ENCODE results near the gene OSTM1. TPM values are rescaled to one million over a fixed set of nuclear protein-coding genes. Genes with fewer than 3 reads are reported as not detected.

The OSTM1 gene
- total and polyA plus RNA-seq, 10 donors, result 12.5 to 146 (median 57.0) TPM

GRCh38 chr6:108068618-108069017 is 5.9 kb downstream of the OSTM1 start:
- Histone ChIP-seq H3K4me1 (peaks cover 3 to 44% (median 19%) of the 10 kb centered on the region in 6 donors), H3K27me3 (replicated peaks in 1 of 7) (no peaks in the 10 kb centered on the region), H3K9me3 (no peaks in the 10 kb centered on the region), H3K4me3 (no peak overlapping the region), H3K36me3 (peaks cover 0 to 27% (median 0%) of the 10 kb centered on the region in 6 donors), H3K27ac (no peak overlapping the region)
- intact Hi-C loops (cut with DNase I; ENCODE audit: low total_unique reads), result no loop called here
- DNase-seq, result no peak
- WGBS, 5 donors, result 29 to 47% (median 33%) methylated on average over 2 of the region's 2 CpGs
- TF ChIP-seq CTCF (IDR thresholded peaks at IDR 0.05 in 8 of 11, conservative IDR thresholded peaks at IDR 0.05 in 3 of 11) (no peak), POLR2AphosphoS5 (IDR thresholded peaks at IDR 0.05) (no peak), POLR2A (IDR thresholded peaks at IDR 0.05) (no peak)

- Histone ChIP-seq H3K4me1 (peaks cover 0 to 40% (median 14%) of the 10 kb centered on the region in 6 donors), H3K36me3 (peaks cover 0 to 31% (median 1%) of the 10 kb centered on the region in 6 donors), H3K27ac (no peak overlapping the region), H3K9me3 (no peaks in the 10 kb centered on the region), H3K4me3 (no peak overlapping the region), H3K27me3 (replicated peaks in 1 of 7) (no peaks in the 10 kb centered on the region)
- TF ChIP-seq POLR2A (IDR thresholded peaks at IDR 0.05) (no peak), CTCF (IDR thresholded peaks at IDR 0.05 in 8 of 11, conservative IDR thresholded peaks at IDR 0.05 in 3 of 11) (no peak), POLR2AphosphoS5 (IDR thresholded peaks at IDR 0.05) (no peak)
- DNase-seq, result no peak
- intact Hi-C loops (cut with DNase I; ENCODE audit: low total_unique reads), result no loop called here
- 90 to 94% (median 92%) methylated on average over 3 of the region's 3 CpGs for WGBS, 5 donors
Observed at GRCh38 chr6:108068182-108068581, 6.4 kb downstream of the OSTM1 start.

GRCh38 chr6:108052706-108053105 is 21.8 kb downstream of the OSTM1 start:
- no peaks in the 10 kb centered on the region for H3K27me3 ChIP-seq (replicated peaks in 1 of 7)
- no peaks in the 10 kb centered on the region for H3K9me3 ChIP-seq
- H3K27ac ChIP-seq, result no peak overlapping the region
- H3K4me1 ChIP-seq, result no peaks in the 10 kb centered on the region
- TF ChIP-seq POLR2A (IDR thresholded peaks at IDR 0.05), result no peak
- no peak for TF ChIP-seq CTCF (IDR thresholded peaks at IDR 0.05 in 8 of 11, conservative IDR thresholded peaks at IDR 0.05 in 3 of 11)
- no peak for TF ChIP-seq POLR2AphosphoS5 (IDR thresholded peaks at IDR 0.05)
- H3K4me3 ChIP-seq, result no peak overlapping the region
- WGBS, 5 donors, result 94 to 97% (median 96%) methylated on average over 2 of the region's 2 CpGs
- DNase-seq, result no peak
- H3K36me3 ChIP-seq, result peaks cover 0 to 92% (median 27%) of the 10 kb centered on the region in 6 donors
- intact Hi-C loops (cut with DNase I; ENCODE audit: low total_unique reads), result no loop called here

GRCh38 chr6:108051481-108051880 is 23.1 kb downstream of the OSTM1 start:
- H3K4me3 ChIP-seq, result no peak overlapping the region
- H3K9me3 ChIP-seq, result no peaks in the 10 kb centered on the region
- intact Hi-C loops (cut with DNase I; ENCODE audit: low total_unique reads), result no loop called here
- H3K27ac ChIP-seq, result no peak overlapping the region
- TF ChIP-seq POLR2A (IDR thresholded peaks at IDR 0.05) (no peak), POLR2AphosphoS5 (IDR thresholded peaks at IDR 0.05) (no peak), CTCF (IDR thresholded peaks at IDR 0.05 in 8 of 11, conservative IDR thresholded peaks at IDR 0.05 in 3 of 11) (no peak)
- H3K27me3 ChIP-seq (replicated peaks in 1 of 7), result no peaks in the 10 kb centered on the region
- no peaks in the 10 kb centered on the region for H3K4me1 ChIP-seq
- peaks cover 0 to 92% (median 29%) of the 10 kb centered on the region in 6 donors for H3K36me3 ChIP-seq
- DNase-seq, result no peak
